ENCODE measurements around the gene PICK1. TPM values are rescaled to one million over a fixed set of nuclear protein-coding genes. Genes with fewer than 3 reads are reported as not detected.

The PICK1 gene
- total and polyA plus RNA-seq, 2 of the 4 experiments (the other 2 are of a cell fraction) = 16.5 to 21.0 TPM

GRCh38 chr22:38115423-38116205 is 58.4 kb downstream of the PICK1 start:
- intact Hi-C loops (cut with micrococcal nuclease) = loop anchor here (2.0 kb wide), 1 partner anchor 89 kb away; no protein-coding TSS in a partner anchor
- no peak for TF ChIP-seq CEBPB (IDR thresholded peaks at IDR 0.05; ENCODE audit: low read depth, low read length)
- TF ChIP-seq CTCF (conservative IDR thresholded peaks at IDR 0.05; ENCODE audit: low read depth, low read length) = no peak
- TF ChIP-seq MAZ (IDR thresholded peaks at IDR 0.05; ENCODE audit: borderline replicate concordance, low read depth, low read length) = no peak
- no peak for TF ChIP-seq NFE2L2 (IDR thresholded peaks at IDR 0.05; ENCODE audit: low read depth, low read length)
- no peak for TF ChIP-seq RAD21 (IDR thresholded peaks at IDR 0.05; ENCODE audit: low read length)
- no peak for TF ChIP-seq CHD1 (IDR thresholded peaks at IDR 0.05; ENCODE audit: low read depth, low read length)
- no peak for TF ChIP-seq MXI1 (IDR thresholded peaks at IDR 0.05; ENCODE audit: borderline replicate concordance, low read depth, low read length)
- no peak for TF ChIP-seq RCOR1 (IDR thresholded peaks at IDR 0.05; ENCODE audit: insufficient replicate concordance, low read length)
- TF ChIP-seq FOS (IDR thresholded peaks at IDR 0.05; ENCODE audit: low read depth, low read length) = no peak
- no peak for TF ChIP-seq RFX5 (IDR thresholded peaks at IDR 0.05; ENCODE audit: low read depth, low read length)
- no peak for TF ChIP-seq BHLHE40 (IDR thresholded peaks at IDR 0.05; ENCODE audit: low read depth, low read length)
- TF ChIP-seq, protein P1, sequence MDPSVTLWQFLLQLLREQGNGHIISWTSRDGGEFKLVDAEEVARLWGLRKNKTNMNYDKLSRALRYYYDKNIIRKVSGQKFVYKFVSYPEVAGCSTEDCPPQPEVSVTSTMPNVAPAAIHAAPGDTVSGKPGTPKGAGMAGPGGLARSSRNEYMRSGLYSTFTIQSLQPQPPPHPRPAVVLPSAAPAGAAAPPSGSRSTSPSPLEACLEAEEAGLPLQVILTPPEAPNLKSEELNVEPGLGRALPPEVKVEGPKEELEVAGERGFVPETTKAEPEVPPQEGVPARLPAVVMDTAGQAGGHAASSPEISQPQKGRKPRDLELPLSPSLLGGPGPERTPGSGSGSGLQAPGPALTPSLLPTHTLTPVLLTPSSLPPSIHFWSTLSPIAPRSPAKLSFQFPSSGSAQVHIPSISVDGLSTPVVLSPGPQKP (IDR thresholded peaks at IDR 0.05; ENCODE audit: borderline replicate concordance, low read depth, low read length) = no peak
- no peak for TF ChIP-seq SMC3 (IDR thresholded peaks at IDR 0.05; ENCODE audit: low read depth, low read length)
- no peak for TF ChIP-seq POLR2A (IDR thresholded peaks at IDR 0.05; ENCODE audit: low read depth, low read length)
- TF ChIP-seq MAFK (IDR thresholded peaks at IDR 0.05; ENCODE audit: low read depth, low read length) = no peak

More at GRCh38 chr22:38115423-38116205, 58.4 kb downstream of the PICK1 start:
- no peak overlapping the region for H3K4me3 ChIP-seq (ENCODE audit: insufficient read depth, low read depth, low read length)
- no peak overlapping the region for H2AFZ ChIP-seq (replicated peaks; ENCODE audit: low read length, poor library complexity)
- dilution Hi-C loops (cut with HindIII; ENCODE audit: low sequenced_read_pairs, unreplicated experiment) (no loop called here), in situ Hi-C loops (cut with MboI; ENCODE audit: low sequenced_read_pairs) (no loop called here)
- ChIA-PET CTCF (interaction anchor here (0.6 to 1.1 kb wide), 3 partner anchors 61 to 234 kb away, joined by 4 read pairs; no protein-coding TSS in a partner anchor), POLR2A (ENCODE audit: unreplicated experiment) (interaction anchor here (0.6 kb wide), 1 partner anchor 102 kb away, joined by 4 read pairs; no protein-coding TSS in a partner anchor)
- no peaks in the 10 kb centered on the region for H3K36me3 ChIP-seq (ENCODE audit: control insufficient read depth, insufficient read depth, low read length)
- H3K9ac ChIP-seq (ENCODE audit: low read depth, low read length) = no peak overlapping the region
- H3K23ac ChIP-seq (ENCODE audit: low read depth, low read length) = no peak overlapping the region
- no peak overlapping the region for H2BK5ac ChIP-seq (ENCODE audit: low read depth, low read length, poor library complexity, severe bottlenecking)
- H3K56ac ChIP-seq (ENCODE audit: extremely low read depth, insufficient read depth, low read length) = no peak overlapping the region
- no peak overlapping the region for H2AK5ac ChIP-seq (ENCODE audit: low read depth, low read length)
- ATAC-seq (ENCODE audit: low read depth) (no peak), DNase-seq (no peak)
- H4K20me1 ChIP-seq (ENCODE audit: insufficient read depth, low read length) = no peaks in the 10 kb centered on the region
- no peaks in the 10 kb centered on the region; the same call in 1 of the 2 replicates for H3K4me1 ChIP-seq (ENCODE audit: control insufficient read depth, insufficient read depth, low read length)
- H2BK120ac ChIP-seq (ENCODE audit: low read depth, low read length) = no peak overlapping the region
- H3K4ac ChIP-seq (ENCODE audit: low read depth, low read length) = no peak overlapping the region
- H4K91ac ChIP-seq (ENCODE audit: insufficient read depth, low read depth, low read length) = no peak overlapping the region
- H4K5ac ChIP-seq (ENCODE audit: low read depth, low read length) = no peak overlapping the region
- no peak overlapping the region for H2AK9ac ChIP-seq (replicated peaks; ENCODE audit: low read depth, low read length, poor library complexity)
- no peaks in the 10 kb centered on the region for H3K79me1 ChIP-seq (ENCODE audit: low read depth in 1 of 2, low read length in 2 of 2)
- H3K9me1 ChIP-seq (ENCODE audit: insufficient read depth, low read length) = no peaks in the 10 kb centered on the region
- H4K8ac ChIP-seq (ENCODE audit: low read depth in 2 of 2, low read length in 2 of 2) = no peak overlapping the region
- no peak overlapping the region for H3K27ac ChIP-seq (ENCODE audit: insufficient read depth, low read length)
- H3K18ac ChIP-seq (ENCODE audit: low read depth, low read length) = no peak overlapping the region
- no TSS peak for BruUV-seq (replicated peaks)
- no peak overlapping the region for H3K14ac ChIP-seq (replicated peaks; ENCODE audit: low read depth, low read length)
- H3K27me3 ChIP-seq (ENCODE audit: control insufficient read depth, insufficient read depth, low read length) = no peaks in the 10 kb centered on the region
- H3K4me2 ChIP-seq (ENCODE audit: low read depth, low read length) = no peak overlapping the region
- no peaks in the 10 kb centered on the region for H3K9me3 ChIP-seq (ENCODE audit: control insufficient read depth, insufficient read depth, low read length)
- no peak overlapping the region for H2BK15ac ChIP-seq (ENCODE audit: low read depth, low read length)
- WGBS, 2 experiments (ENCODE audit: extremely low coverage in 2 of 2, insufficient read length in 1 of 2) = 98% methylated on average over 8 of the region's 31 CpGs; no CpG with 5 or more reads in 1 of the 2 experiments
- no peak overlapping the region for H2BK20ac ChIP-seq (ENCODE audit: low read depth, low read length)

Measured in IMR-90 (cell line).